Right ventricle myocardium superior (tissue), 1 donor: ENCODE results near the gene BIRC7. TPM values are rescaled to one million over a fixed set of nuclear protein-coding genes. Genes with fewer than 3 reads are reported as not detected.
A peak's percentile ranks its signal among the peaks of the same experiment; 100 is the strongest.
"Not testable (repeated sequence)": the region's sequence is repeated elsewhere in the genome, so short reads cannot be mapped to it uniquely, and the experiment has no call there.

ENCODE experiments used
- ATAC-seq: fragments of 200-7000 bp; cut with Tn5 transposase; one replicate; pipeline ENCODE4 v1.9.1; 2020; ENCODE audit warnings: mild to moderate bottlenecking; ENCODE audit not compliant: poor library complexity
- DNase-seq: peaks from one replicate; pipeline ENCODE4 v3.0.0-alpha.2; 2020
- intact Hi-C: fragments of 100-400 bp; cut with DNase I; formaldehyde crosslinking; loops from one replicate; pipeline ENCODE4 v1.11.2; 2022
- total RNA-seq: library from RNA; stranded (reverse); fragmentation: NEBNext Ultra II Directional; extraction: Animal tissue kit (Norgen Biotek cat#: 25700); gene quantifications from one replicate; pipeline ENCODE4 v1.2.1, GENCODE V29; 2021
- donor health status: DM: no; HTN: yes; CAD: no; lungs with severe emphysema.

Gene BIRC7
- total RNA-seq, 1 donor from 2014 or later = 0.22 TPM

DNA sequence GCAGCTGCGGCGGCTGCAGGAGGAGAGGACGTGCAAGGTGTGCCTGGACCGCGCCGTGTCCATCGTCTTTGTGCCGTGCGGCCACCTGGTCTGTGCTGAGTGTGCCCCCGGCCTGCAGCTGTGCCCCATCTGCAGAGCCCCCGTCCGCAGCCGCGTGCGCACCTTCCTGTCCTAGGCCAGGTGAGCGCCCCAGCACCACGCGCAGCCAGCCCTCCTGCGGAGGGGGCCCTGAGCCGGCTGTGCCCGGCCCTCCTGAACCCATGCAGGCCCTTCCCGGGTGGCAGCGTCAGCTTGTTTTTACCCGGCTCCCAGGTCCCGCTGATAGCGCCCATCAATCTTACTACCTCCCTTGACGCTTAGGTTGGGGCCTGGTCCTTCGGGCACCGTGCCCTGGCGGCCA, 3.7 kb downstream of the BIRC7 start:
- no peak for ATAC-seq
- intact Hi-C loops = no loop called here

DNA sequence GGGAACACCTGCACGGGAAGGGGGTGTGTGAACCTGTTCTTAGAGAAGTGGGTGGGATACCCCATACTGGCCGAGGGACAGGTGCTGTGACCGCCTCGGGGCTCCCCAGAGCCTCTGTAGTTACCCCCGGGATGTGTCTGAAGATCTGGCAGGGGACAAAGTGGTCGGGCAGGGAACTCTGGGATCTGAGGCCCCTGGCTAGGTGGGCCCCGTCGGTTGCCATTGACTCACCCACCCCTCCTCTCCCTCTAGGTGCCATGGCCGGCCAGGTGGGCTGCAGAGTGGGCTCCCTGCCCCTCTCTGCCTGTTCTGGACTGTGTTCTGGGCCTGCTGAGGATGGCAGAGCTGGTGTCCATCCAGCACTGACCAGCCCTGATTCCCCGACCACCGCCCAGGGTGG, 4.3 kb downstream of the BIRC7 start:
- ATAC-seq (no peak), DNase-seq (no peak)
- intact Hi-C loops = no loop called here

More for the DNA sequence above, 3.7 kb downstream of the BIRC7 start:
- no peak for DNase-seq

GRCh38 chr20:63241272-63241671, 5.6 kb downstream of the BIRC7 start:
- no peak for ATAC-seq
- intact Hi-C loops = no loop called here

GRCh38 chr20:63242736-63243135, 7.0 kb downstream of the BIRC7 start:
- DNase-seq (no peak), ATAC-seq (no peak)
- intact Hi-C loops = no loop called here

More at GRCh38 chr20:63241272-63241671, 5.6 kb downstream of the BIRC7 start:
- DNase-seq = no peak

DNA sequence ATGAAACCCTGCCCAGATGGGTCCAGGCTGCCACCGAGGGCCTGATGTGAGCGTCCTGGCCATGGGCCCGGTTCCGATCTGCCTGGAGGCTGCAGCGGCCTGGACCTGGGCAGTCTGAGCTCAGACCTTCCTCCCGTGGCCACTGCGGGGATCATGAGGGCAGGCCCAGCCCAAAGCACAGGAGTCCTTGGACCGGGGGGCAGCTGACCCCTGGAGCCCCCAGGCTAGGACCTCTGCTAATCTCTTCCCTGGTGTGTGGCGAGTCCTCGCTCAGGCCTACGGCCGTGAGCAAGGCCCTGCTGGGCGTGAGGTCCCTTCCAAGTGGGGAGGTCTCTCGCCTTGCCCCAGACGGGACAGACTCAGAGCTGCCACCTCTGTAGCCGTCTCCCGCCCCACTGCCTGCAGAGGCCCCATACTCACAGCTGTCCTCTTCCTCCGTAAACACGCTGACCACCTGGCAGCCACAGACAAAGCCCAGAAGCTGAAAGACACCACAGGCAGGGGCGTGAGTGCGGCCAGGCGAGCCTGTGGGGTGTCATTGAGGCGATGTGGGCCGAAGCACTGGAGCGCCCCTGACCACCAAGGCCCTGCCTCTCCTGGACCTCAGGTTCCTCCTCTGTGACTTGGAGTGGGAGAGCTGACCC, 8.0 kb downstream of the BIRC7 start:
- DNase-seq (no peak), ATAC-seq (no peak)
- intact Hi-C loops = no loop called here

- intact Hi-C loops = no loop called here
- ATAC-seq (no peak), DNase-seq (no peak)
Measured at GRCh38 chr20:63244468-63244867, 8.8 kb downstream of the BIRC7 start.

DNA sequence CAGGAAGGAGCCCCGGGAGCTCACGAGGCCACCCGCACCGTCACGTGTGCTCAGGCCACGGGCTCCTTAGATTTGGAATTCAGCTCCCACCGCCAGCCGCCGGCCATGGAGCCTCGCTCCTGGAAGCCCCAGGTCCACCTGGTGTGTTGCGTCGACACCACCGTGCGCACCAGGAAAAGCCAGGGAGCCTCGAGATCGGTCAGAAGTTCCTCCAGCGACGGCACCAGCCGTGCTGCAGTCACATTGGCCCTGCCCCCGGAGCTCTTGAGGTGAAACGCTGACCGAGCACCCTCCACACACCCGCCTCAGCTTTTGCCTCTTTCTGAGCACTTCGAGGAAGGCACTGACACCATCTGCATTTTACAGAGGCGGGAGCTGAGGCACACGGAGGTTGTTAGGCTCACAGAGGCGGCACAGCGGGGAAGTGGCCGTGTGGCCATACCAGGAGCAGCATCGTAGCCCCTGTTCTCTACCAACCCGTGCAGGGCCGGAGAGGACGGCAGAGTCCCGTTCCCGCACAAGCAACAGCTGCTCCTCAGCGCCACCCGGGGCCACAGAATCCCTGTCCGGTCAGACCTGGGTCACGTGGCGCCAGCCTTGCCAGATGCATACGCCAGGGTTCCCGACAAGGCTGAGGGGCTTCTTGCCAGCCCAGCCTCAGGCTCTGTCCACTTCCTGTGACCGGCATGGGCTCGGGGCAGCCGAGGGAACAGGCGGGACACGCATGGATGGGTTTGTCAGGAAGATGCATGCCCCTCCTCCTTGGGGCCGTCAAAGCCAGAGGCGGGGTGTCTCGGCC, 11.0 kb downstream of the BIRC7 start:
- ATAC-seq (peak; percentile 45), DNase-seq (peak; percentile 50)
- intact Hi-C loops = no loop called here

DNA sequence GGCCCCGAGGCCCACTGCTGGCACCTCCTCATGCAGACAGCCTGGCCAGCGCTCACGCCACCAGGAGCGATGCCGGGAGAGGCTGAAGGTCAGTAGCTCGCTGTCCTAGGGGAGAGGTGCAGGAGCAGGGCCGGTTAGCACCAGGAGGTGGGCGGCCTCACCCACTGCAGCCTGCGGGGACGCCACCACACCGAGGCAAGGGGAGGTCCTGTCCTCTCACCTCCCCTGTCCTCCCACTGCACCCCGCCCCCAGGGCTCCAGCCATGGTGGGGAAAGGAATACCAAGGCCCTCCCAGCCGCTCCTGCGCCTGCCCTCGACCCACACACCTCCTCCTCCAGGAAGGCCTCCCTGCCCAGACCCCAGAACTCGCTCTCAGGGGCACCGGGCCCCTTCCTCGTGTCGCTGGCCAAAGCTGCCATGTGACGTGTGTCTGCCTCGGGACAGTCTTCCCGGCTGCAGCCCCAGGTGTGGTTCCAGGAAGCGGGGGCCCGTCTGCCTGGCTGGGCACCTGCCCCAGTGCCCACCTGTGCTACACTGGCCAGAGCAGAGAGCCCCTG, 12.0 kb downstream of the BIRC7 start:
- DNase-seq = no peak
- intact Hi-C loops = no loop called here
- no peak for ATAC-seq

DNA sequence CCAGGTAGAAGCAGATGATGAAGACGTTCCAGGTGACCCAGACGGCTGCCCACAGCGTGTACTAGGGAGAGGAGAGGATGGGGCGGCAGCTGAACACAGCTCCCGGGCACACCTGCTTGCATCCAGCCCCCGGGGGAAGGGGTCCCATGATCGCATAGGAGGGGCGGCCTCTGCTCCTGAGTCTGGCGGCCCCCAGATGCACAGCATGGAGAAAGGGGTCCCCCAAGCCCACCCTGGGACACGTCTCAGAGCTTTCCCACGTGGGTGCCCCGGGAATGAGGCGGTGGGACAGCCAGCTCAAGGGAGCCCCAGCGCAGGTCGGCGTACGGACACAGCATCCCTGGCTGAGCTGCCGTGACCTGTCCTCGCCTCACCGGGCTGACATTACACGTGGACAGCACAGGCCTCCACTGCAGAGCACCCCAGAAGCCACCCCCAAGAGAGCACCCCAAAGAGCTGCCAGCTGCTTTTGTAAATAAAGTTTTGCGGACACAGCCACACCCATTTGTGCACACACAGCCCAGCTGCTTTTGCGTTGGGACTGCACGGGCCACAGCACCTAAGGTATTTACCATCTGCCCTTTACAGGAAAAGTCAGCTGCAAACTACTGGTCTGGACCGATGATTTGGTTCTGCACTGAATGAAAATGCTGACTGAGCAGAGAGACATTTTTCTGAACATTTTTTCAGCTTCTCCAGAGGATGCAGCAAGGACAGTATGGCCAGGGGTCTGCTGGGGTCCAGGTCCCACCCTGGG, 13.3 kb downstream of the BIRC7 start:
- no peak for ATAC-seq
- no peak for DNase-seq
- intact Hi-C loops = no loop called here

GRCh38 chr20:63249891-63250290, 14.2 kb downstream of the BIRC7 start:
- ATAC-seq = no peak
- intact Hi-C loops = no loop called here

DNA sequence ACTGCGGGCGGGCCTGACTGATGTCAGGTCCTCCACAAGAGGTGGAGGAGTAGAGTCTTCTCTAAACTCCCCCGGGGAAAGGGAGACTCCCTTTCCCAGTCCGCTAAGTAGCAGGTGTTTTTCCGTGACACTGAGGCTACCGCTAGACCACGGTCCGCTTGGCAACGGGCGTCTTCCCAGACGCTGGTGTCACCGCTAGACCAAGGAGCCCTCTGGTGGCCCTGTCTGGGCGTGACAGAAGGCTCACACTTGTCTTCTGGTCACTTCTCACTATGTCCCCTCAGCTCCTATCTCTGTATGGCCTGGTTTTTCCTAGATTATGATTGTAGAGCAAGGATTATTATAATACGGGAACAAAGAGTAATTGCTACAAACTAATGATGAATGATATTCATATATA, 15.6 kb downstream of the BIRC7 start:
- ATAC-seq, intact Hi-C loops, DNase-seq: not testable (repeated sequence)

More at GRCh38 chr20:63249891-63250290, 14.2 kb downstream of the BIRC7 start:
- no peak for DNase-seq

- no peak for DNase-seq
Measured at GRCh38 chr20:63252284-63252711, 16.6 kb downstream of the BIRC7 start.

DNA sequence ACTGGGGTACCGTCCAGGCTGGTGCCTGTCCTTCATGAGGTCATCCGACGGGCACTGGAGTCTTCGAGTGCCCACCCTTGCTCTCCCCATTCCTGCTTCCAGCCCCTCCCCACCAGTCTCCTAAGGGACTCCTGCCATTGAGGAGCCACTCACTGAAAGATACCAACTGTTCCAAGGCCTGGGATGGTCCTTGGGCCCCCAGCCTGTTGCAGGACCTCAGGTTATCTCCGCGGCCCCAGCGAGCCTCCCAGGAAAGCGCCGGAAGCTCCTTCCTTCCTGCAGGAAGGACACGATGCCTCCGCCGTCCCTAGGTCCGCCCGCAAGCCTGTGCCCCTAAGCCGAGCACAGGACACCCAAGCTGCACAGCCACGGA, 17.3 kb downstream of the BIRC7 start:
- ATAC-seq (no peak), DNase-seq (no peak)
- intact Hi-C loops = no loop called here

More at GRCh38 chr20:63252284-63252711, 16.6 kb downstream of the BIRC7 start:
- intact Hi-C loops = no loop called here
- no peak for ATAC-seq

- intact Hi-C loops = no loop called here
- DNase-seq = no peak
- ATAC-seq = no peak
Measured at GRCh38 chr20:63253438-63254231, 17.9 kb downstream of the BIRC7 start.

GRCh38 chr20:63254232-63254605, 18.5 kb downstream of the BIRC7 start, which contains the start of gene NKAIN4:
Gene NKAIN4, minus strand, starts transcription at chr20:63254463. Its CDS starts 13 bp downstream, at chr20:63254450.
- intact Hi-C loops = no loop called here
- DNase-seq (no peak), ATAC-seq (no peak)

GRCh38 chr20:63254606-63255384, 19.1 kb downstream of the BIRC7 start:
- ATAC-seq (no peak), DNase-seq (no peak)
- intact Hi-C loops = no loop called here

GRCh38 chr20:63255931-63256704, 20.4 kb downstream of the BIRC7 start:
- ATAC-seq (no peak), DNase-seq (no peak)
- intact Hi-C loops = no loop called here
